ENCODE data around the gene PRPSAP1.
A peak's percentile ranks its signal among the peaks of the same experiment; 100 is the strongest.

The PRPSAP1 gene

DNA sequence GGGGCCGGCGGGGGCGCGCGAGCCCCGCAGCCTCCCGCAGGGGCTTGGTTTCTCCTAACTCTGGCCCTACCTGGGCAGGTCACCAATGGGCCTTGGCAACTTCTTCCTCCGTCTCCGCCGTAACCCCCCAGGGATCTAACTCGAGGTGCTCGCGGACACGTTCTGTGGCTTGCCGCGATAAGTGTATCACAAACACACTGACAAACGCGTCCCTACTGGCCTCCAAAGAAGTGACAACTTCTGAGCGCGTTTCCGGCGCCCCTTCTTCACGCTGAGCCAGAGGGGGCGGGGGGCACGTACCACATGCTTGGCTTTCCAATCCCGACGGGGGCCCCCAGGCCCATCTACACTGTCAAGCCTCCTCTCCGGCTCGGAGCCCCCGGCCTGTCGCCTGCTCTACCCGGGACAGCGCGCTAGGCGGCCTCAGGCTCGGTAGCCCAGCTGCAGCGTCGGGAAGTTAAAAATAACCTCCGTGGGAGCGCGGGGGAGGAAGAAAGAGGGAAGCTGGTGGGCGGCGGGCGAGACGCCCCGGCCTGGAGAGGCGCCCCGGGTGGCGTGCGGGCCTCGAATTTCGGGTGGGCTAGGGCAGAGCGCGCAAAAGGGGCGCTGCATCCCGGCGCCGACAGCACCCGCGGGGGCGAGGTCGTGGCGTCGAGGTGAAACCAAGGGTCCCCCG, 30.0 kb upstream of the PRPSAP1 start:
- no peak for DNase-seq (ENCODE audit: low read depth)

- no peak for DNase-seq (ENCODE audit: low read depth)
Observed at GRCh38 chr17:76382803-76383545, 29.3 kb upstream of the PRPSAP1 start.

DNA sequence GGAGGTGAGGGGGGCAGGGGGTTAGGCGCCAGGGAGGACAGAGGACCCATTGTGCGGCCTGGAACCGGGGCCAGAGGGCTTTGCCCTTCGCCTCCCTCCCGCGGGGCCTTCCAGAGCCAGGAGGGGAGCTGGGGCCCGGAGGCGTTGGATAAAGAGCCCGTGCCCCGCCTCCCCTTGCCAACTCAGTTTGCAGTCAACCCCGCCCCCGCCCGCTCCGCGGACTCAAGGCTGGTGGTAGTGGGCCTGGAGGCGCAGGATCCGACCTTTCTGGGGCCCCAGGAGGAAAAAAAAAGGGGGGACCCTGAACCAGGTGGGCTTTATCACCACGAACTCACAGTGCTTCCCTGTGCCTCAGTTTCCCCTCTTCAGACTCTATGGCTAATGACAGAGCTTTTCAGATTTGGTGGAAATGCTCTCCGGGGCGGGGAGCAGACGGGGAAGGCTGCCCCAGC, 28.7 kb upstream of the PRPSAP1 start:
- DNase-seq (ENCODE audit: low read depth): no peak

- DNase-seq (ENCODE audit: low read depth): no peak
Observed at GRCh38 chr17:76381633-76382350, 28.1 kb upstream of the PRPSAP1 start.

- DNase-seq (ENCODE audit: low read depth): no peak
Observed at GRCh38 chr17:76379646-76380376, 26.1 kb upstream of the PRPSAP1 start.

GRCh38 chr17:76379275-76379641, 25.5 kb upstream of the PRPSAP1 start:
- no peak for DNase-seq (ENCODE audit: low read depth)

DNA sequence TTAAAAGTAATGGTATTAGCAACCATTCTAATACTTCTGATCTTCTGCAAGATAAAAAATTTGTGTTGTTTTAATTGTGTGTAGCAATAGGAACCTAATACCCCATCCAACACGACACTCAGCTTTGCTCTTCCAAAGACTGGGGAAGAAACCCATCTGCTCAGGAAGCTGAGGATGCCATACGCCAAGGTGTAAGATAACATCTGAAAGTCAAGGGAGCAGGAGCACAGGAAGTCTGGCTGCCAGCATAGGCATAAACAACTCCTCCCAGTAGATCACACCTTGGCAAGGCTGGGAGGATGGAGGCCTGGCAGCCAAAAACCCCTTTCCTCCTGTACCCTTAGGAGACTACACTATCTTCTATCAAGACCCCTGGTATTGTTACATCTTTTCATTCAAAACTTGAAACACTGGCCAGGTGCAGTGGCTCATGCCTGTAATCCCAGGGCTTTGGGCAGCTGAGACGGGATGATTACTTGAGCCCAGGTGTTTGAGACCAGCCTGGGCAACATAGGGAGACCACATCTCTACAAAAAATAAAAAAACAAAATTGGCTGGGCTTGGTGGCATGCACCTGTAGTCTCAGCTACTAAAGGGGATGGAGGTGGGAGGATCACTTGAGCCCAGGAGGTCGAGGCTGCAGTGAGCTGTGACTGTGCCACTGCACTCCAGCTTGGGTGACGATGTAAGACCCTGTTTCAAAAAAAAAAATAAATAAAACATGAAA, 25.0 kb upstream of the PRPSAP1 start:
- DNase-seq (ENCODE audit: low read depth): no peak

GRCh38 chr17:76376318-76377133, 22.8 kb upstream of the PRPSAP1 start:
- DNase-seq (ENCODE audit: low read depth): no peak

GRCh38 chr17:76371656-76372628, 18.2 kb upstream of the PRPSAP1 start:
- DNase-seq (ENCODE audit: low read depth): peak; percentile 96

DNA sequence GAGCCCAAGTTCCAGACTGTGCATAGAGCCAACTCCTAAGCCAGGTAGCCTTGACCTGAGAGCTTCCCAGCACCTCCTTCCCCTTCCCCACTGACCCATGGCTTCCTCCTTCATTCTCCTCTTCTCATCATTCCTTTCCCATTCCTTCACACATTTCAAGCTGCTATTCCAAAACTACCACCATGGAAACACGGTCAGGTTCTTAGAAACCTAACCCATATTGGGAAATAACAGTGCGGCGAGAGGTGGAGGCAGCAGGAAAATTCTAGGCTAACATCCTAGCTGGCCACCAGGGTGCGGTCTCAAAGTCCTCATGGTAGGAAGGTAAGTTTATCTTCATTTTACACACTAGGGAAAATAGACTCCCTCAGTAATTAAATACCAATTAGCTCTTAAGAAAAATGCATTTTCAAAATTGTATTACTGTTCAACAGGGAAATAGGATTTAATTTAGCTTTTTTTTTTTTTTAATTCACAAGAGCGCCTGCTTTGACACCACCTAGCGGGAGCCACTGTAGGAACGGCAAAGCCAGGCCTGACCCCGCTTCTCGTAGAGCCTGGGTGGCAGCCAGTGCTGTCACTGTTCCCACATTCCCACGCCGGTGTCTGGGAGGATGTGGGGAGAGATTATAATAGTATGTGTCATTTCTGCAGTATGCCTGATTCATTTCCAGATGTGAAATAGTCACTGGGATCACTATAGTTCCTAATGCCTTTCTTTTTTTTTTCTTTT, 16.7 kb upstream of the PRPSAP1 start:
- peak; percentile 94 for DNase-seq (ENCODE audit: low read depth)

DNA sequence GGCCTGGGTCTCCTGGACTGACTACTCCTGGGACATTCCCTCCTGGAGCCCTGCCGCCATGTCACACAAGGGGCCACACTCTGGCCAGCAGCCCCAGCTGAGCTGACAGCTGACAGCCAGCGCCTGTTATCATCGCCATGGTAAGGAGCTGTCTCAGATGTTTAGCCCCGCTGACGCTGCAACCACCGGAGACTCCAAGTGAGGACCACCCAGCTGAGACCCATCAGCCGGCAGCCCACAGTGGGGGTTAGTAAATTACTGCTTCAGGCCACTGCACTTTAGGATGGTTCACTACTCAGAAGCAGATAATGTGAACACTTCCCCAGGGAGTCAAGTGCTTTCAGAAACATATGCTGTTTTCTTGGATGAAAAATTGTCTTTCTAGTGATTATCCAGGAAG, 16.1 kb upstream of the PRPSAP1 start:
- no peak for DNase-seq (ENCODE audit: low read depth)

DNA sequence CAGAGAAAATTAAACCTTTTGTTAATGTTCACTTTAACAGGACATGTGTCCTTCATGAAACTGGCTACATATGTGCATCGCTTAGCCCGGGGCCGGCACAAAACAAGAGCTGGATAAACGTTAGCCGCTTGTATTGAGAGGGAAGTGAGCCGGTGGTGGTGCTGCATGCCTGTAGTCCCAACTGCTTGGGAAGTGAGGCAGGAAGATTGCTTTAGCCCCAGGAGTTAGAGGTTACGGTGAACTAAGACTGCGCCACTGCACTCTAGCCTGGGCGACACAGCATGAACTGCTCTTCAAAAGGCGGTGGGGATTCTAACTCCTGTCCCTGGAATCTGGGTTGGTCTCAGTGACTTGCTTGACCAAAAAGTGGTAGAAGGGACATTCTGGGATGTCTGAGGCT, 15.7 kb upstream of the PRPSAP1 start:
- no peak for DNase-seq (ENCODE audit: low read depth)

DNA sequence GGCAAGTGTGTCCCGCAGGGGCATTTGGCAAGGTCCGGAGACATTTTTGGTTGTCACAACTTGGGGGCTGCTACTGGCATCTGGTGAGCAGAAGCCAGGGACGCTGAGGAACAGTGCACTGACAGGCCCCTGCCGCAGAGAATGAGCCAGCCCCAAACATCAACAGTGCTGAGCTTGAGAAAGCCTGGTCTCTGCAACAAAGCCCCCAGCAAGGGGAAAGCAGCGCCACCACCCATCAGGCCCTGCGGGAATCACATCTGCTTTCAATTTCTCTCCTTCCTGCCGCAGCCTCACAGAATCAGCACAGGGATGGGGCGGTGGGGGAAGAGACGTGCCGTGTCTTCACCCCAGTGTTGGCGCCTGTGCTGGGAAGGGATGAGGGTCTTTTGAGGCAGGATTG, 14.8 kb upstream of the PRPSAP1 start:
- no peak for DNase-seq (ENCODE audit: low read depth)

DNA sequence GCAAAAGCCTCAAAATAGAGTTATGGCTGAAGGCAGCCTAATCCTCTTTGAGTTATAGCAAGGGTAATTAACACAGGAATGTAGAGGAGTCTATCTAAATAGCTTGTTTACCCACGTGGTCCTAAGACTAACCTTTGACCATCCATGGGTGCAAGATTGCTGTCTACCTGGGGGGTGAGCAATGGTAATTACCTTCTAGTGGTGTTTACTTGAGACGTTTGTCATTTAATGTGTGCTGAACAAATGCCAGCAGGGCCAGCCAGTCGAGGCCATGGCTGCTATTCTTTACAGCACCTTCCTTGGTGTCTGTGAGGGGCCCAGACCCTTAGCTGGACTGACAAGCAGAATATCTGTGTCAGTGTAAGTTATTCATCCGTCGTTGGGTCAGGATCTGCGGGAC, 13.9 kb upstream of the PRPSAP1 start:
- DNase-seq (ENCODE audit: low read depth): no peak

- DNase-seq (ENCODE audit: low read depth): no peak
Observed at GRCh38 chr17:76366247-76366646, 12.5 kb upstream of the PRPSAP1 start.

- DNase-seq (ENCODE audit: low read depth): no peak
Observed at GRCh38 chr17:76365256-76365903, 11.7 kb upstream of the PRPSAP1 start.

DNA sequence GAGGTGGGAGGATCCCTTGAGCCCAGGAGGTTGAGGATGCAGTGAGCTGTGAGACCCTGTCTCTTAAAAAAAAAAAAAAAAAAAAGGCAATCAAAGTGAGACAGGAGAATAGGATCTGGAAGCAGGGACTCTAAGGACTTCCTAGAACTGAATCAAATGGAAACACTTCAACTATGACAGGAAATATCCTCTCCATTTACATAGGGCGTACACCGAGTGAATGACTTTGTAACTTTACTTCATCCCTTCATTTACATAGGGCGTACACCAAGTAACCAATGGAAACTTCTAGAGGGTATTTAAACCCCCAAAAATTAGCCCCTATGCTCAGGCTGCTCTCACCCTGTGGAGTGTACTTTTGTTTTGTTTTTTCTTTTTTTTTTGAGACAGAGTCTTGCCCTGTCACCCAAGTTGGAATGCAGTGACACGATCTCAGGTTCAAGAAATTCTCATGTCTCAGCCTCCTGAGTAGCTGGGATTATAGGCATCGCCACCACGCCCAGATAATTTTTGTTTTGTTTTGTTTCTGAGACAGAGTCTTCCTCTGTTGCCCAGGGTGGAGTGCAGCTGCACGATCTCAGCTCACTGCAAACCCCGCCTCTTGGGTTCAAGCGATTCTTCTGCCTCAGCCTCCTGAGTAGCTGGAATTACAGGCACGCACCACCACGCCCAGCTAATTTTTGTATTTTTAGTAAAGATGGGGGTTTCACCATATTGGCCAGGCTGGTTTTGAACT, 9.6 kb upstream of the PRPSAP1 start:
- DNase-seq (ENCODE audit: low read depth): no peak

DNA sequence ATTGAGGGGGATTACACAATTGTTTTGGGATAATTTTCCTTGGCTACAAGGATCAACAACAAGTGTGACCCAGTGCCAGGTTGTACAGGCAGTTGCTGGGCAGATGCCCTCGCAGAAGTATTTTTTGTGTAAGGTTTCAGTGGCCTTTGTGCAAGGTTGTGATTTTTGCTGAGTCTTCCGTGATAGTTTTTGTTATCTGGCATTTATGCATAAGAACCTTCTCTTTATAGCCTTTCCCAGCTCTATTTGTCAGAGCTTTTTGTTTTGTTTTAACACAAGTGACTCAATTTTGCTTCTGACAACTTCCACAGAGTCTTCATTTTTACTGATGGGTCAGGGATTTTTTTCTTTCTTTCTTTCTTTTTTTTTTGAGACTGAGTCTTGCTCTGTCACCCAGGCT, 6.7 kb upstream of the PRPSAP1 start:
- DNase-seq (ENCODE audit: low read depth): no peak
